K562 (cell line): ENCODE results near the gene ZNF487. TPM values are rescaled to one million over a fixed set of nuclear protein-coding genes. Genes with fewer than 3 reads are reported as not detected.
A peak's percentile ranks its signal among the peaks of the same experiment; 100 is the strongest.

Experiments used
- C11orf30 ChIP-seq: fragments of 450-650 bp; IDR thresholded peaks from 2 replicates; pipeline ENCODE4 v1.6.1; 2016; ENCODE audit warnings: low read depth, mild to moderate bottlenecking
- CBX1 ChIP-seq: sonication (generic); IDR thresholded peaks from 2 replicates; pipeline ENCODE4 v1.6.1; 2016; ENCODE audit warnings: antibody characterized with exemption, low read depth, mild to moderate bottlenecking
- CBX3 ChIP-seq, 2 experiments: IDR thresholded peaks; 1 replicate in 1 of 2; 2 replicates in 1 of 2; pipeline ENCODE4 v1.6.1; 2012; ENCODE audit warnings: inconsistent platforms in 2 of 2, low read length in 2 of 2, borderline replicate concordance in 1 of 2, control low read depth in 1 of 2
- CHD2 ChIP-seq: IDR thresholded peaks from 2 replicates; pipeline ENCODE4 v1.6.1; 2011; ENCODE audit warnings: low read depth, low read length
- HDGF ChIP-seq: fragments of 450-650 bp; IDR thresholded peaks from 2 replicates; pipeline ENCODE4 v1.6.1; 2016
- HEY1 ChIP-seq: fragments of 250-450 bp; sonication (Bioruptor Pico); IDR thresholded peaks from 2 replicates; pipeline ENCODE4 v1.5.0; 2020; ENCODE audit warnings: mild to moderate bottlenecking, moderate library complexity, borderline replicate concordance
- ILF3 ChIP-seq: fragments of 450-650 bp; IDR thresholded peaks from 2 replicates; pipeline ENCODE4 v1.6.1; 2018; ENCODE audit warnings: antibody characterized with exemption, mild to moderate bottlenecking, moderate library complexity, borderline replicate concordance
- MLX ChIP-seq, 2 experiments: fragments of 450-650 bp in 1 of 2; sonication (generic) in 1 of 2; formaldehyde crosslinking; conservative IDR thresholded peaks; 2 replicates each; pipeline versions ENCODE4 v1.4.0 to v1.8.1; 2020 to 2022; ENCODE audit warnings: mild to moderate bottlenecking in 1 of 2, missing genetic modification reagents in 1 of 2
- NBN ChIP-seq: fragments of 450-650 bp; IDR thresholded peaks from 2 replicates; pipeline ENCODE4 v1.6.1; 2016; ENCODE audit warnings: low read depth, mild to moderate bottlenecking
- NCOR1 ChIP-seq: fragments of 450-650 bp; IDR thresholded peaks from 2 replicates; pipeline ENCODE4 v1.6.1; 2016; ENCODE audit warnings: mild to moderate bottlenecking, moderate library complexity
- NRF1 ChIP-seq, 2 experiments: fragments of 450-650 bp; IDR thresholded peaks in 1 of 2; conservative IDR thresholded peaks in 1 of 2; 2 replicates each; pipeline ENCODE4 v1.6.1; 2014; ENCODE audit warnings: mild to moderate bottlenecking in 2 of 2
- POLR2AphosphoS5 ChIP-seq: IDR thresholded peaks from 2 replicates; pipeline ENCODE4 v1.6.1; 2011; ENCODE audit warnings: mild to moderate bottlenecking, low read depth, low read length, moderate library complexity; ENCODE audit not compliant: control insufficient read depth, insufficient read depth
- POU5F1 ChIP-seq: fragments of 150-350 bp; IDR thresholded peaks from 2 replicates; pipeline ENCODE4 v1.6.1; 2014; ENCODE audit warnings: borderline replicate concordance, low read length, low read depth, mild to moderate bottlenecking; ENCODE audit not compliant: partially characterized antibody
- SAFB2 ChIP-seq: fragments of 200-400 bp; formaldehyde crosslinking; IDR thresholded peaks from 2 replicates; pipeline ENCODE4 v1.6.1; 2018; ENCODE audit warnings: borderline replicate concordance, low read length, low read depth, moderate library complexity; ENCODE audit not compliant: severe bottlenecking
- SMAD3 ChIP-seq: fragments of 450-650 bp; formaldehyde crosslinking; conservative IDR thresholded peaks from 2 replicates; pipeline ENCODE4 v1.4.0; 2020; ENCODE audit warnings: mild to moderate bottlenecking
- SMARCE1 ChIP-seq: fragments of 450-650 bp; IDR thresholded peaks from 2 replicates; pipeline ENCODE4 v1.7.1; 2016; ENCODE audit warnings: mild to moderate bottlenecking
- ZC3H4 ChIP-seq: sonication (generic); formaldehyde crosslinking; IDR thresholded peaks from 2 replicates; pipeline ENCODE4 v1.9.0; 2021; ENCODE audit warnings: missing genetic modification reagents, borderline replicate concordance
- ZNF165 ChIP-seq: fragments of 250-450 bp; sonication (Bioruptor Pico); IDR thresholded peaks from 2 replicates; pipeline ENCODE4 v1.4.0; 2020; ENCODE audit warnings: borderline replicate concordance
- polyA plus RNA-seq, 8 experiments: library from polyadenylated mRNA; depleted of rRNA in 4 of 8; stranded (reverse) in 5 of 8; unstranded in 3 of 8; fragments of >200 nt; fragmentation: Nextera tagmentation in 2 of 8; fragmentation: Illumina TruSeq in 1 of 8; extraction: Ambion mirVana in 2 of 8; extraction: Trizol in 1 of 8; gene quantifications; 2 replicates each; pipeline versions ENCODE4 v1.2.1 to v1.2.3, GENCODE V29; 2011 to 2014; ENCODE audit warnings: inconsistent platforms in 1 of 8, missing spikeins in 1 of 8
- total RNA-seq, 7 experiments: library from RNA; depleted of rRNA in 6 of 7; stranded (reverse); fragments of >200 nt in 6 of 7; fragmentation: Illumina TruSeq in 2 of 7; extraction: Trizol in 2 of 7; gene quantifications; 2 replicates each; pipeline versions ENCODE4 v1.2.1 to v1.2.3, GENCODE V29; 2011 to 2021; ENCODE audit warnings: low replicate concordance in 1 of 7
- TF ChIP-seq, protein P1 (sequence below), 2 experiments: fragments of 450-650 bp; IDR thresholded peaks; 2 replicates each; pipeline ENCODE4 v1.6.1; 2016
- TF ChIP-seq, protein P2 (sequence below): IDR thresholded peaks from 2 replicates; pipeline ENCODE4 v1.6.1; 2011; ENCODE audit warnings: borderline replicate concordance, low read depth, mild to moderate bottlenecking, moderate library complexity, low read length; ENCODE audit not compliant: insufficient read depth, poor library complexity, severe bottlenecking
- TF ChIP-seq, protein P3 (sequence below): sonication (generic); formaldehyde crosslinking; IDR thresholded peaks from 2 replicates; pipeline ENCODE4 v1.8.1; 2023; ENCODE audit warnings: mild to moderate bottlenecking, missing genetic modification reagents, moderate library complexity
- TF ChIP-seq, protein P4 (sequence below): fragments of 250-450 bp; sonication (Bioruptor Pico); IDR thresholded peaks from 2 replicates; pipeline ENCODE4 v1.9.0; 2021; ENCODE audit warnings: mild to moderate bottlenecking, inconsistent platforms

ZNF487 gene
- total and polyA plus RNA-seq, 9 of the 15 experiments (the other 6 are each of a cell fraction or from before 2014, with no cell fraction given) = 1.9 to 6.5 (median 4.2) TPM

- TF ChIP-seq, protein P1, sequence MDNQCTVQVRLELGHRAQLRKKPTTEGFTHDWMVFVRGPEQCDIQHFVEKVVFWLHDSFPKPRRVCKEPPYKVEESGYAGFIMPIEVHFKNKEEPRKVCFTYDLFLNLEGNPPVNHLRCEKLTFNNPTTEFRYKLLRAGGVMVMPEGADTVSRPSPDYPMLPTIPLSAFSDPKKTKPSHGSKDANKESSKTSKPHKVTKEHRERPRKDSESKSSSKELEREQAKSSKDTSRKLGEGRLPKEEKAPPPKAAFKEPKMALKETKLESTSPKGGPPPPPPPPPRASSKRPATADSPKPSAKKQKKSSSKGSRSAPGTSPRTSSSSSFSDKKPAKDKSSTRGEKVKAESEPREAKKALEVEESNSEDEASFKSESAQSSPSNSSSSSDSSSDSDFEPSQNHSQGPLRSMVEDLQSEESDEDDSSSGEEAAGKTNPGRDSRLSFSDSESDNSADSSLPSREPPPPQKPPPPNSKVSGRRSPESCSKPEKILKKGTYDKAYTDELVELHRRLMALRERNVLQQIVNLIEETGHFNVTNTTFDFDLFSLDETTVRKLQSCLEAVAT (IDR thresholded peaks at IDR 0.05) = no peak
- TF ChIP-seq CHD2 = no peak
- peak; percentile 69 for TF ChIP-seq NBN
- TF ChIP-seq, protein P2, sequence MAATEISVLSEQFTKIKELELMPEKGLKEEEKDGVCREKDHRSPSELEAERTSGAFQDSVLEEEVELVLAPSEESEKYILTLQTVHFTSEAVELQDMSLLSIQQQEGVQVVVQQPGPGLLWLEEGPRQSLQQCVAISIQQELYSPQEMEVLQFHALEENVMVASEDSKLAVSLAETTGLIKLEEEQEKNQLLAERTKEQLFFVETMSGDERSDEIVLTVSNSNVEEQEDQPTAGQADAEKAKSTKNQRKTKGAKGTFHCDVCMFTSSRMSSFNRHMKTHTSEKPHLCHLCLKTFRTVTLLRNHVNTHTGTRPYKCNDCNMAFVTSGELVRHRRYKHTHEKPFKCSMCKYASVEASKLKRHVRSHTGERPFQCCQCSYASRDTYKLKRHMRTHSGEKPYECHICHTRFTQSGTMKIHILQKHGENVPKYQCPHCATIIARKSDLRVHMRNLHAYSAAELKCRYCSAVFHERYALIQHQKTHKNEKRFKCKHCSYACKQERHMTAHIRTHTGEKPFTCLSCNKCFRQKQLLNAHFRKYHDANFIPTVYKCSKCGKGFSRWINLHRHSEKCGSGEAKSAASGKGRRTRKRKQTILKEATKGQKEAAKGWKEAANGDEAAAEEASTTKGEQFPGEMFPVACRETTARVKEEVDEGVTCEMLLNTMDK = no peak
- no peak for TF ChIP-seq SAFB2
- TF ChIP-seq ZC3H4 (CRISPR knock-in tag) = no peak
- peak; percentile 83 for TF ChIP-seq NCOR1
- no peak for TF ChIP-seq POU5F1
- TF ChIP-seq POLR2AphosphoS5 = peak; percentile 24; the same call in 1 of the 2 replicates
- TF ChIP-seq NRF1 (conservative IDR thresholded peaks at IDR 0.05 in 1 of 2, IDR thresholded peaks at IDR 0.05 in 1 of 2) = peak in 1 of 2 experiments; percentile 12; a peak in 1 of 4 replicates
- TF ChIP-seq, protein P3, sequence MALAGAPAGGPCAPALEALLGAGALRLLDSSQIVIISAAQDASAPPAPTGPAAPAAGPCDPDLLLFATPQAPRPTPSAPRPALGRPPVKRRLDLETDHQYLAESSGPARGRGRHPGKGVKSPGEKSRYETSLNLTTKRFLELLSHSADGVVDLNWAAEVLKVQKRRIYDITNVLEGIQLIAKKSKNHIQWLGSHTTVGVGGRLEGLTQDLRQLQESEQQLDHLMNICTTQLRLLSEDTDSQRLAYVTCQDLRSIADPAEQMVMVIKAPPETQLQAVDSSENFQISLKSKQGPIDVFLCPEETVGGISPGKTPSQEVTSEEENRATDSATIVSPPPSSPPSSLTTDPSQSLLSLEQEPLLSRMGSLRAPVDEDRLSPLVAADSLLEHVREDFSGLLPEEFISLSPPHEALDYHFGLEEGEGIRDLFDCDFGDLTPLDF (CRISPR knock-in tag) = no peak
- no peak for TF ChIP-seq C11orf30
- peak in 1 of 2 experiments; percentile 64; a peak in 2 of 3 replicates for TF ChIP-seq CBX3 (IDR thresholded peaks at IDR 0.05; ENCODE audit: borderline replicate concordance in 1 of 2, low read length in 2 of 2)
- peak; percentile 81 for TF ChIP-seq SMARCE1
- TF ChIP-seq HEY1 (CRISPR knock-in tag) = no peak
- no peak for TF ChIP-seq ZNF165 (CRISPR knock-in tag)
- TF ChIP-seq CBX1 = no peak
- no peak for TF ChIP-seq HDGF
- no peak for TF ChIP-seq SMAD3 (CRISPR knock-in tag)
- TF ChIP-seq MLX (CRISPR knock-in tag; conservative IDR thresholded peaks at IDR 0.05) = no peak
- no peak for TF ChIP-seq ILF3
- TF ChIP-seq, protein P4, sequence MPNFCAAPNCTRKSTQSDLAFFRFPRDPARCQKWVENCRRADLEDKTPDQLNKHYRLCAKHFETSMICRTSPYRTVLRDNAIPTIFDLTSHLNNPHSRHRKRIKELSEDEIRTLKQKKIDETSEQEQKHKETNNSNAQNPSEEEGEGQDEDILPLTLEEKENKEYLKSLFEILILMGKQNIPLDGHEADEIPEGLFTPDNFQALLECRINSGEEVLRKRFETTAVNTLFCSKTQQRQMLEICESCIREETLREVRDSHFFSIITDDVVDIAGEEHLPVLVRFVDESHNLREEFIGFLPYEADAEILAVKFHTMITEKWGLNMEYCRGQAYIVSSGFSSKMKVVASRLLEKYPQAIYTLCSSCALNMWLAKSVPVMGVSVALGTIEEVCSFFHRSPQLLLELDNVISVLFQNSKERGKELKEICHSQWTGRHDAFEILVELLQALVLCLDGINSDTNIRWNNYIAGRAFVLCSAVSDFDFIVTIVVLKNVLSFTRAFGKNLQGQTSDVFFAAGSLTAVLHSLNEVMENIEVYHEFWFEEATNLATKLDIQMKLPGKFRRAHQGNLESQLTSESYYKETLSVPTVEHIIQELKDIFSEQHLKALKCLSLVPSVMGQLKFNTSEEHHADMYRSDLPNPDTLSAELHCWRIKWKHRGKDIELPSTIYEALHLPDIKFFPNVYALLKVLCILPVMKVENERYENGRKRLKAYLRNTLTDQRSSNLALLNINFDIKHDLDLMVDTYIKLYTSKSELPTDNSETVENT (CRISPR knock-in tag) = no peak
Observed at GRCh38 chr10:43415544-43415943, 21.4 kb upstream of the ZNF487 start (continued).
